Tibial nerve (tissue), 4 donors: Measurements from ENCODE around the gene MEGF6. TPM values are rescaled to one million over a fixed set of nuclear protein-coding genes. Genes with fewer than 3 reads are reported as not detected.
A peak's percentile ranks its signal among the peaks of the same experiment; 100 is the strongest.

Source experiments
- DNase-seq, 2 donors: peaks; one replicate each; pipeline ENCODE4 v3.0.0-alpha.2; 2019; ENCODE audit warnings: low spot score in 2 of 2
- H3K27ac ChIP-seq, 4 donors: fragments of 200-600 bp; sonication (generic) in 3 of 4; one replicate each; pipeline ENCODE4 v1.5.1; 2017 to 2019; ENCODE audit warnings: mild to moderate bottlenecking in 1 of 4
- H3K27me3 ChIP-seq, 2 donors: fragments of 200-600 bp; sonication (generic) in 1 of 2; one replicate each; pipeline versions ENCODE4 v1.5.1 to v1.6.0; 2017 to 2019
- H3K36me3 ChIP-seq, 3 donors: fragments of 200-600 bp; sonication (generic); one replicate each; pipeline ENCODE4 v1.5.1; 2018 to 2019
- H3K4me1 ChIP-seq, 4 donors: fragments of 200-600 bp; sonication (generic) in 3 of 4; one replicate each; pipeline ENCODE4 v1.5.1; 2017 to 2019
- H3K4me3 ChIP-seq, 4 donors: fragments of 200-600 bp; sonication (generic) in 3 of 4; one replicate each; pipeline ENCODE4 v1.5.1; 2017 to 2019; ENCODE audit warnings: mild to moderate bottlenecking in 1 of 4, moderate library complexity in 1 of 4
- H3K9me3 ChIP-seq, 4 donors: fragments of 200-600 bp; sonication (generic) in 3 of 4; one replicate each; pipeline ENCODE4 v1.5.1; 2017 to 2019
- CTCF ChIP-seq, 5 experiments: fragments of 200-600 bp in 3 of 5; fragments of 450-650 bp in 2 of 5; sonication (generic) in 3 of 5; IDR thresholded peaks; one replicate each; pipeline ENCODE4 v1.5.1; 2016 to 2019; ENCODE audit warnings: antibody characterized with exemption in 5 of 5, mild to moderate bottlenecking in 3 of 5, moderate library complexity in 2 of 5
- EP300 ChIP-seq, 2 donors: sonication (generic); formaldehyde crosslinking; IDR thresholded peaks; one replicate each; pipeline ENCODE4 v1.6.1; 2017; ENCODE audit warnings: antibody characterized with exemption in 2 of 2, mild to moderate bottlenecking in 1 of 2
- POLR2A ChIP-seq, 2 donors: fragments of 450-650 bp; IDR thresholded peaks; one replicate each; pipeline ENCODE4 v1.6.1; 2017; ENCODE audit warnings: antibody characterized with exemption in 2 of 2, mild to moderate bottlenecking in 2 of 2, moderate library complexity in 2 of 2
- WGBS, 2 donors: methylation state at CpG; one replicate each; pipeline ENCODE4 v1.1.5; 2018; 5-methylcytosine and 5-hydroxymethylcytosine counted together
- total RNA-seq, 4 donors: library from RNA; depleted of rRNA; stranded (reverse); fragments of >200 nt; gene quantifications; one replicate each; pipeline ENCODE4 v1.1.0, GENCODE V29; 2016

MEGF6 gene
- total RNA-seq, 4 donors from 2014 or later, result 25.3 to 63.3 (median 42.8) TPM

DNA sequence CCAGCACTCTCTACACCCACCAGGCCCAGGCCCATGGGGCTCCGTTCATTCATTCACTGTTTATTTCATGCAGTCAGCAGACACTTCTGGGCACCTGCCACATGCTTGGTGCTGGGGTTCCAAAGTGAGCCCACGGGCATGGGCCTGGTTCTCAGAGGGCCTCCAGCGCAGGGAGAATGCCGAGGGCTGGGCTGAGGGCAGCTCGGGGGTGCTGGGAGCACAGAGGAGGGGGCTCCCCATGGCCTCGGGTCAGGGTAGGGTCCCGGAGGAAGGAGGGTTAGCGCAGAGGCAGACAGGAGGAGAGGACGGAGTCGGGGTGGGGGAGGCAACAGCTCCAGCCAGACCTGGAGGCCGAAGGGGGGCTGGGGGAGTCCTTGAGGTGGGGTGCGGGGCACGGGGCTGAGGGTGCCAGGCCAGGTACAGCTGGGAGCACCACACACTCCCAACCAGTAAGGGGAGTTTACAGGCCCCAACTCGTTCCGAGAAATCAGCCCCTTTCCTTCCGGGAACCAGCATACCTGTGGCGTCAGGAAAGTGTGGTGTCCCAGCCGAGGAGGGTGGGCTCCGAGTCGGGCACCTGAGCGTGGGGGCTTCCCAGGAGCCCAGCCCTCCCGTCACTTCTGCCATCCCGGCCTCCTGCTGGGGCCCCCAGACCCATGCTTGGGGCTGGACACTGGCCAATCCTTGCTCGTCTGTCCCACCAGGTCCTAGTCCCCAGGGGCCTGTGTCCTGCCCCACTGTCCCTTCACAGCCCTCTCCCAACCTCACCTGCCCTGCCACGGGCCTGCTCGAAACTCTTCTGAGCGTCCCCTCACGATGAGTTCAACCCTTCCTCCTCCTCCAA lies 146.0 kb downstream of the MEGF6 start:
- Histone ChIP-seq H3K9me3 (no peaks in the 10 kb centered on the region), H3K27me3 (no peaks in the 10 kb centered on the region), H3K4me3 (no peak overlapping the region), H3K27ac (peak overlapping the region; percentile 76 to 92 (median 86)), H3K4me1 (peaks cover 0 to 64% (median 12%) of the 10 kb centered on the region in 4 donors), H3K36me3 (no peaks in the 10 kb centered on the region)
- TF ChIP-seq EP300 (IDR thresholded peaks at IDR 0.05), result peak in 1 of 2 donors; percentile 21
- TF ChIP-seq POLR2A (IDR thresholded peaks at IDR 0.05), result no peak
- DNase-seq, result no peak
- 69 to 72% methylated on average over 20 to 22 of the region's 28 CpGs for WGBS, 2 donors

DNA sequence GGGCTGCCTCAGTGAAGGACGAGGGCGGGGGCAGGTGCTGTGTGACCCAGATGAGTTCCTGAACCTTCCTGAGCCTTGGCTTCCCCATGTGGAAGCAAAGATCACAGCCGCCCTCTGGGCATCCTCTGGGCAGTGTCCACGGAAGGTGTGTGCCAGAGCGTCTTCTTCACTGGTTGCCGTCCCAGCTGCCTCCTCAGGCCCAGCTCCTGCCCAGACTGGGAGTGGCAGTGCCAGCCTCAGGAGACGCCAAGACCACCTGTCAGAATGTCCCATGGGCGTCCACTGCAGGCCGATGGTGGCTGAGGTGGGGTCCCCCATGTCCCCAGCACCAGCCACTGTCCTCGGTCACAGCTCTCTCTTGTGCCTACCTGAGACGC lies 146.7 kb downstream of the MEGF6 start:
- peaks cover 0 to 64% (median 13%) of the 10 kb centered on the region in 4 donors for H3K4me1 ChIP-seq
- DNase-seq, result no peak
- no peaks in the 10 kb centered on the region for H3K36me3 ChIP-seq
- no peaks in the 10 kb centered on the region for H3K27me3 ChIP-seq
- WGBS, 2 donors, result 92% methylated on average over 4 to 5 of the region's 11 CpGs
- peak overlapping the region in 3 of 4 donors; percentile 80 to 92 (median 92) for H3K27ac ChIP-seq
- no peaks in the 10 kb centered on the region for H3K9me3 ChIP-seq
- TF ChIP-seq POLR2A (IDR thresholded peaks at IDR 0.05), result no peak
- TF ChIP-seq CTCF (IDR thresholded peaks at IDR 0.05), result no peak
- no peak for TF ChIP-seq EP300 (IDR thresholded peaks at IDR 0.05)
- H3K4me3 ChIP-seq, result no peak overlapping the region

- H3K27me3 ChIP-seq, result no peaks in the 10 kb centered on the region
- no peak overlapping the region for H3K4me3 ChIP-seq
- H3K36me3 ChIP-seq, result no peaks in the 10 kb centered on the region
- H3K9me3 ChIP-seq, result no peaks in the 10 kb centered on the region
- TF ChIP-seq POLR2A (IDR thresholded peaks at IDR 0.05), result no peak
- no peak for TF ChIP-seq EP300 (IDR thresholded peaks at IDR 0.05)
- no peak for TF ChIP-seq CTCF (IDR thresholded peaks at IDR 0.05)
- peaks cover 0 to 63% (median 14%) of the 10 kb centered on the region in 4 donors for H3K4me1 ChIP-seq
- DNase-seq, result no peak
- H3K27ac ChIP-seq, result peak overlapping the region in 2 of 4 donors; percentile 92
- 76 to 85% methylated on average over 5 to 15 of the region's 21 CpGs for WGBS, 2 donors
Observed at GRCh38 chr1:3463891-3464648, 147.2 kb downstream of the MEGF6 start.

DNA sequence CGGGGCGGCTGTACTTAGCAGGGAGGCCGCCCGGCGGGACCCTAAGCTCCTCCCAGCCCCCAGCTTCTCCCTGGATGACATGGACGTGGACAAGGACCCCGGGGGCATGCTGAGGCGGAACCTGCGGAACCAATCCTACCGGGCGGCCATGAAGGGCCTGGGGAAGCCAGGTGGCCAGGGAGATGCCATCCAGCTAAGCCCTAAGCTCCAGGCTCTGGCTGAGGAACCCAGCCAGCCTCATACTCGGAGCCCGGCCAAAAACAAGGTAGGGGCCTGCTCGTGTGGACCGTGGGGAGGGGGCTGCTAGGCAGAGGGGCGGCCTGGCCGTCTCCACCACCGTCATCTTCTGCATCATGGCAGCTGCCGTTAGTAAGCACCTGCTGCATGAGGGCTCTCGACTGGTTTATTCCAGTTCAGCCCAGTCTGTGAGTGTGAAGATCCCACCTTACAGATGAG lies 147.9 kb downstream of the MEGF6 start:
- WGBS, 2 donors, result 89 to 90% methylated on average over 17 to 20 of the region's 20 CpGs
- Histone ChIP-seq H3K9me3 (no peaks in the 10 kb centered on the region), H3K4me3 (no peak overlapping the region)

More for the DNA sequence above, 147.9 kb downstream of the MEGF6 start:
- no peak for DNase-seq
- peaks cover 0 to 60% (median 14%) of the 10 kb centered on the region in 4 donors for H3K4me1 ChIP-seq
- H3K27ac ChIP-seq, result peak overlapping the region in 2 of 4 donors; percentile 92
- TF ChIP-seq CTCF (IDR thresholded peaks at IDR 0.05) (no peak), EP300 (IDR thresholded peaks at IDR 0.05) (no peak), POLR2A (IDR thresholded peaks at IDR 0.05) (no peak)
- H3K36me3 ChIP-seq, result no peaks in the 10 kb centered on the region
- H3K27me3 ChIP-seq, result no peaks in the 10 kb centered on the region
